Stimulated activated CD8-positive, alpha-beta memory T cell treated with anti-CD3 and anti-CD28 coated beads, Interleukin-2, amount 100 ng/mL, for 1 hour (primary cell): ENCODE measurements around the gene TBC1D7.
A peak's percentile ranks its signal among the peaks of the same experiment; 100 is the strongest.
"Not testable (repeated sequence)": the region's sequence is repeated elsewhere in the genome, so short reads cannot be mapped to it uniquely, and the experiment has no call there.

Source experiments
- DNase-seq, 2 donors: peaks; one replicate each; pipeline ENCODE4 v3.0.0-alpha.2; 2020; ENCODE audit warnings: low read depth in 2 of 2

Gene TBC1D7

GRCh38 chr6:13355999-13356785 is 27.9 kb upstream of the TBC1D7 start:
- DNase-seq: no peak

DNA sequence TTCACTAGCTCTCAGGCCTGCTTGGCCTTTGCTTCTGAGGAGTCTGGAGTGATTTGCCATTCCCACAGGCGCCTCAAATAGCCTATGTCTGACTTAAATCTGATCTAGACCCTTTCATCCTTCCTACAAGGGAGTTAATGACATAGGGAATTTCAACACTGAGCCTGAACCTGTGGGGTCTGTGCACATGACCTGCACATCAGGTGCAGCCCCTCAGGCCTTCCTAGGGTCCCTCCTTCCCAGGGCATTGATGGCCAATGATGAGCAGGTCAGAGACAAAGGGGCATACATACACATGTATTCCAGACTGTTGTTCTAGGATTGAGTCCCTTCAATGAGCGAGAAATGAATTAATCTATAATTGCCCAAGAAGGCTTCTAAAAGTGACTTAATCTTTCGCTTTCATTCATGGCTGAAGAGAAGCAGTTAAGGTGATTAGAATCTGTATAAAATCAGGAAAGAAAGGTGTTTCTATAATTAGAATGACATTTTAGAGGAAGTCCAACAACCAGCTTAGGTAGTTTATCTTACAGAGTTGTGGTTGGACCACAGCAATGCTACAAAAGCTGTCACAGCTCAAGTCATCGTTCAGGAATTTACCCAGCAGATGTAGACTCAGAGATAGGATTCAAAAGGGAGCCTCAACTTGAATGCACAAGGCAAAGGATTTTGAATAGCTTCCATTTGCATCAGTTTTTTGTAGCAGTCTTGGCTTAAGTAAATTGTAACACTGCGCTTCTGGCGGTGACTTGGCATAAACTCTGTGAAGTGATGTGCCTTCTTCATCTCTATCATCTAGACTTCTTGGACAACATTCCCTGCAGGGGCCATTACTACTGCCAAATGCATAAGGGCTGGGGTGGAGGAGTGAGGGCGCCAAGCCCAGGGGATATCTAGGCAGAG is 27.0 kb upstream of the TBC1D7 start:
- DNase-seq: no peak

DNA sequence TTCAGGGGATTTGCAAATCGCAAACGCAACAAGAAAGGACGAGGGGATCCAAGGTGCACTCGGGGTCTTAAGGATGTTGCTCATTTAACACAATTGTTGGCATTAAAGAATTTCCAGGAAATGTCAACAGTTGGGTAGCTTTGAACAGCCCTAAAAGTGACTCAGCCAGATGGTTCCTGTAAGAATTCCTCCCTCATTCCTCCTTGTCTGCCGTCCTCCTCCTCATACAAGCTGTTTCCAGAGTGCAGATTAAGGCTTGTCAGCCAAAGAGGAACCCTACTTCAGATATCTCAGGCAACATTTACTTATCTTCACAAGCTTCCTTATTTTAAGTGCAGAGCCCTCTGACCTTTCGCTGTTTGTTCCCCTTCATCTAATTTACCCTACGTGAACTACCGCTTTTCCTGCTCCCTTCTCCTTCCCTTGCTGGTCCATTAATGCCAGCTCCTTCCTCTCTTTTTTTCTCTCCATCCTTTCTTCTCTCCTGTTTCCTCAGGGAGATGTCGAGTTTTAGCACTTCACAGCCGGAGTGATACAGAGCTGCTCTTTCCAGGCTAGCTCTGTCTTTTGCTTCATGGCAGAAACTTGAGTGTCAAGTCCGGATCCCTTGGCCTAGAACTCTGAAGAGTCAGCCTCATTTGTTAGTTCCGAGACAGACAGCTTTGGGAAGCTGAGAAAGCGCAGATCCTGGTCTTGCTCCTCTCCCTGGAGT is 26.1 kb upstream of the TBC1D7 start:
- no peak for DNase-seq

DNA sequence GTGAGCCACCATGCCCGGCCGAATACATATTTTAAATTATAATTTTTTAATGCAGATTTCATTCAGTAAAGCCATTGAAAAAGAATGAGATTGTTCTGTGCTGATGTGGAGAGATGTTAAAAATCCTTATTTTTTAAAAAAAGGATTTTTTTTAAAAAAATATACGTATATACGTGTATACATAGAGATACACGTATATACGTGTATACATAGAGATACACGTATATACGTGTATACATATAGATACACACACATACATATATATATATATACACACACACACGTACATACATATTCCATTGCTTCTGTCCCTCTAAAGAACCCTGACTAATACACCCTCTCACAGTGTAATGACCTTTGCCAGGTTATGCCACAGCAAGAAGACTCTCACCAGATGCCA is 23.8 kb upstream of the TBC1D7 start:
- no peak for DNase-seq

GRCh38 chr6:13351271-13351670 is 22.9 kb upstream of the TBC1D7 start:
- DNase-seq: no peak

DNA sequence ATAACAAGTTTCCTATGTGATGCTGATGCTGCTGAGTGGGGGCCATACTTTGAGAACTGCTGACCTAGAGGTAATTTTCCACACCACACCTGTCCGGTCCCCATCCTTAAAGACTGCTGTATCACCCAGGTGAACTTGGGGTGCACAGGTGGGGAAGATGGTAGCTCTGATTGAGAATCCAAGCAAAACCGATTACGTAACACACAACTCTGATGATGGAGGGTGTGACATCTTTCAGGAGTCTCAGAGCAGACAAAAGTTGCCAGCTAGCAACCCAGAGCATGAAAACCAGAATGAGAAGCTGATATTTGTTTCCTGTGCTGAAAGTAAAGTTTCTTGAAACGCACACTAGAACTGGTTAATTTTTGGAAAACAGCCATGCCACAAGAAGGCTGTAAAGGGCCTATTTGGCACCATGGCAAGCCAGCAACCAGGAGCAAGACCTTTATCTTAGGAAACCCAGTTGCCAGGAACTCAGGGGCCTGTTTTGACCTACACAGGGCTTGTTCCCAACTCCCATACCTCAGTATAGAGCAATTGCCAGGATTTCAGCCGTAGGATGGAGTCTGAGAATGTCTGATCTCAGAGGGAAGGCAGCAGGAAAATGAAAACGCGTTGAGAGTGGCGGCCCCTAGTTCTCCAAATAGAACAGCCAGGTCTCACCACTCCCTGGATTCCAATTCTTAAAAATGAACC is 21.6 kb upstream of the TBC1D7 start:
- no peak for DNase-seq

GRCh38 chr6:13348334-13349113 is 20.2 kb upstream of the TBC1D7 start:
- DNase-seq: no peak

GRCh38 chr6:13346245-13346644 is 17.9 kb upstream of the TBC1D7 start:
- no peak for DNase-seq

GRCh38 chr6:13342414-13343019 is 14.2 kb upstream of the TBC1D7 start:
- no peak for DNase-seq

DNA sequence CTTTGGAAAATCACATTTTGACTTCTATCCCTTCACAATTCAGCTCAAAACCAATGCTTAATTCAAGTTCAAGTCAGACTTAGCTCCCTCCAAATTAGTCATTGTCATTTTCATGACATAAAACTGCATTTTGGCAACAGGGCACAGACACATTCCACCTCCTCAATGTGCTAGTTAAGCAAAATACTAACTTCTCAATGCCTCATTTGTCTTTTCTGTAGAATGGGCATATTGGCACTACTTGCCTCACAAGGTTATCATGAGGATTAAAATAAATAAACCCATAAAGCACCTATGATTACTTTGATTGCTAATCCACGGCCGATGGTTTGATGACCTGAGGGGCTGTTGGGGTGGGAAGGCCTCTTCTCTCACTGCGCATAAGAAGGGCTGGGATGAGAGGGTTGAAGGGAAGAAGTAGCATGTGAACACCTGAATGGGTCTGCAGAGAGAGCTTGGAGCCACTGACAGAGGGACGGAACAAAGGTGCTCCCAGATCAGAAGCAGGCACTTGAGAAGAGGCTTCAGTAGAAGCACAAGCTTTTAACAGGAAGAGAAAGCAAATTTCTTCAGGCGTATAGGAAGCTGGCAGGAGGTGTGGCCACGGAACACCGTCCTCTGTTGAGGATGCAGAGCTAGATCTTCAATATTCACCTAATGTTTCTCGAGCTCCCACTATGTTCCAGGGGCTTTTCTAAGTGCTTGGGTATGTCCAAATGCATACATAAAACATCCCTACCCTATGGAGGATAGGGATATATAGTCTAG is 11.7 kb upstream of the TBC1D7 start:
- DNase-seq: no peak

DNA sequence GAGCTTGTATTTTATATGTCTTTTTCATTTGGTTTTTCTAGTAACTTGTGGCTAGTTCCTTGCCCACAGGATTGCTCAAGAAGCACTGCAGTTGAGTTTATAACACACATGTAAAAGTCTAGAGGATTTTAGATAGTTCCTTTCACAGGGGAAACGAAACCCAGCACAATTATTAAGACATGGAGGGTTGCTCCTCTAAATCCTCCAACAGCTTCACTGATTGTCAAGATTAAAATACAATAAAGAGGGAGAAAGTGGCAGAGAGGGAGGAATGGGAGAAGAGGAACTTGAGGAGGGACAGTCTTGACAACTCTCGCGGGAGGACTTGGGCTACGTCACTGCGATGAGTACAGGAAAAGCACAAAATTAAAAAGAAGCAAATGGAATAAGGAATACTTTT is 9.7 kb upstream of the TBC1D7 start:
- no peak for DNase-seq

DNA sequence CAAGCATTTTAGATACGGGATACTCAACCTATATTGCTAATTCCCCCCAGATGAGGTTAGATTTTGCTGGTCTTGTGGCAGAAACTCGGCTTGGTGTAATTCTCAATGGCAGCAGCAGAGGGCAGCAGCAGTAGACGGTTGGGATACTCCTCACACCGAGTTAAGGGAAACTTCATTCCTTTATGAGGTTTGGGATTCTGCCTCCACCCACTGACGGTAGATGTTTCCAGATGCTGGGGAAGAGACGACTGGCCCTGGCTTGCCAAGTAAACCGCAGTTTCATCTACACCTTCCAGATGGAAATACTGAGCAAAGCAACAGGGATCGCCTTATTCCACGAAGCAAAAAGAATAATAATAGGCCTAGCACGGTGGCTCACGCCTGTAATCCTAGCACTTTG is 8.2 kb upstream of the TBC1D7 start:
- DNase-seq: peak; percentile 43 to 56

DNA sequence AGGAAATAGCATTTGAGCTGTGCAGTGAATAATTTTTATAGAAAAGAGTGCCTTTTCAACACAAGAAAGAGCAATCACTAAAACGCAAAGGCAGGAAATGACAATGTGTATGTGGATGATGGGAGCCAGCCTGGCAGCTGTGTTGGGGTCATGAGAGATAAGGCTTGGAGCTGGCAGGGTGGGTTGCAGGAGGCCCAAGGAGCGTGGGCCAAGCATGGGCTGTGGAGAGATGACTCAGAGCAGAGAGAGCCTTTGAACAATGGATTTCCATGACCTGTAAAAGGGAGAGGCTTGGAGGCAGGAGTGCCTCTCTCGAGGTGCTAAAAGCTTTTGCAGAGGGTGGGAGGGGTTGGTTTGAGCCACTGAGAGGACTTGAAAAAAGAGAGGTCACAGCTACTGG is 6.6 kb upstream of the TBC1D7 start:
- no peak for DNase-seq

GRCh38 chr6:13332349-13332706 is 4.0 kb upstream of the TBC1D7 start:
- DNase-seq: no peak

GRCh38 chr6:13331516-13332348 is 3.4 kb upstream of the TBC1D7 start:
- no peak for DNase-seq

GRCh38 chr6:13328875-13329183 is 492 bp upstream of the TBC1D7 start:
- DNase-seq: no peak

DNA sequence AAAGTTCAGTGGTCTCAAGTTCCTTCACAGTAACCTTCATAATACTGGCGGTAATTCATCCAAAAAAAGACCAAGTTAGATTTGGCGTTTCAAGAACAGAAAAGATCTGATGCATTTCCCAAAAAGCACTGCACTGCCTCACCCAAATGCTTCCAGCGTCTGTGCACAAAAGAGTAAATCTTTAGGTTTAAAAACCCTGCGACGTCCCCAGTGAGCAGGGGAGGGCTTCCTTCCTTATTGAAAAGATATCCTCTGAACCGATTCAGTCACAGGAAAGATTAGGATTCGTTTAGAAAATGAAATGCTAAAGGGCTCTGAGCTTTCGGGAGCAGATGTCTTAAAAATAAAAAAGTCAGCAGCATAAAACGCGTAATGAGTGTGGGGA is 654 bp downstream of the TBC1D7 start:
- DNase-seq: no peak

DNA sequence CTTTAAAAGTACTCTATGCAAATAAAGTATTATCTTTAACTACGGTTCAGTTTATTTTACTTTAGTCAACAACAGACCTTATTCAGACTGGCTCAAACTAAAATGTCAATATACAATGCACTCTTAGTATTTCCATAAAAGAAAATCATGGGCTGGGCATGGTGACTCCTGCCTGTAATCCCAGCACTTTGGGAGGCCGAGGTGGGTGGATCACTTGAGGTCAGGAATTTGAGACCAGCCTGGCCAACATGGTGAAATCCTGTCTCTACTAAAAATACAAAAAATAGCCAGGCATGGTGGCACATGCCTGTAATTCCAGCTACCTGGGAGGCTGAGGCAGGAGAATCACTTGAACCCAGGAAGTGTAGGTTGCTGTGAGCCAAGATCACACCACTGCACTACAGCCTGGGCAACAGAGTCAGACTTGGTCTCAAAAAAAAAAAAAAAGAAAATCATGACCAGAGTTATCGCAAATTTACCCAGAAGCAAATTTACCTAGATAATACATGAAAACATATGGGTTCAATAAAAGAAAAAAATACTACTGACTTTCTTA is 2.2 kb downstream of the TBC1D7 start:
- not testable (repeated sequence) for DNase-seq
